NCI-H187 (cell line): ENCODE results near the gene BEST4.
A peak's percentile ranks its signal among the peaks of the same experiment; 100 is the strongest.
"Not testable (repeated sequence)": the region's sequence is repeated elsewhere in the genome, so short reads cannot be mapped to it uniquely, and the experiment has no call there.

Source experiments
- DNase-seq, 2 experiments: peaks; one replicate each; lab custom pipeline; 2025; lab: John Stamatoyannopoulos, UW

BEST4 gene

GRCh38 chr1:44777969-44778635 lies 9.9 kb downstream of the BEST4 start:
- no peak for DNase-seq

- DNase-seq = no peak
These were observed 10.4 kb downstream of the BEST4 start for GRCh38 chr1:44777547-44777946.

GRCh38 chr1:44776730-44777068 lies 11.3 kb downstream of the BEST4 start:
- DNase-seq = no peak

GRCh38 chr1:44775930-44776729 lies 11.8 kb downstream of the BEST4 start:
- no peak for DNase-seq

GRCh38 chr1:44775078-44775929 lies 12.7 kb downstream of the BEST4 start, which contains the start of gene RPS8:
RPS8 (plus strand) TSS chr1:44775540; CDS start chr1:44775597, 57 bp downstream.
- peak; percentile 78 to 85 for DNase-seq

GRCh38 chr1:44766421-44766820 lies 21.5 kb downstream of the BEST4 start:
- not testable (repeated sequence) for DNase-seq

- DNase-seq = no peak
These were observed 27.1 kb downstream of the BEST4 start for GRCh38 chr1:44760876-44761275.

GRCh38 chr1:44759077-44759476 lies 28.9 kb downstream of the BEST4 start:
- no peak for DNase-seq

GRCh38 chr1:44757420-44757819 lies 30.6 kb downstream of the BEST4 start:
- DNase-seq = no peak

GRCh38 chr1:44747878-44748277 lies 40.1 kb downstream of the BEST4 start:
- no peak for DNase-seq

- no peak for DNase-seq
These were observed 44.8 kb downstream of the BEST4 start for GRCh38 chr1:44743211-44743610.

- DNase-seq = no peak
These were observed 47.8 kb downstream of the BEST4 start for GRCh38 chr1:44740179-44740617.

GRCh38 chr1:44739307-44740178 lies 48.4 kb downstream of the BEST4 start, which contains the start of gene KIF2C:
KIF2C (plus strand) TSS chr1:44739837; CDS start chr1:44739933, 96 bp downstream.
- DNase-seq = peak; percentile 96

- DNase-seq = not testable (repeated sequence)
These were observed 49.0 kb downstream of the BEST4 start for GRCh38 chr1:44738953-44739306.

GRCh38 chr1:44735992-44736391 lies 52.0 kb downstream of the BEST4 start:
- DNase-seq = no peak

- DNase-seq = no peak
These were observed 54.2 kb downstream of the BEST4 start for GRCh38 chr1:44733784-44734183.
